Activated CD8-positive, alpha-beta memory T cell treated with anti-CD3 and anti-CD28 coated beads, Interleukin-2, amount 10 ng/mL, durations not matched to agents 7 days and 5 days (primary cell): ENCODE data around the gene METTL13. TPM values are rescaled to one million over a fixed set of nuclear protein-coding genes. Genes with fewer than 3 reads are reported as not detected.

Experiments used
- ATAC-seq: fragments of 150-1000 bp; cut with Tn5 transposase; one replicate; pipeline ENCODE4 v1.10.0; 2021; ENCODE audit warnings: moderate library complexity
- CTCF ChIA-PET: fragments of 350-600 bp; sonication (Branson Sonifier 250); formaldehyde crosslinking; loops from one replicate; lab custom pipeline; 2021; ENCODE audit warnings: antibody characterized with exemption; lab: Charles Lee
- DNase-seq: peaks from one replicate; pipeline ENCODE4 v3.0.0-alpha.2; 2020
- H3K27ac Mint-ChIP-seq: one replicate; pipeline ENCODE4 v1.8.0; 2021; ENCODE audit warnings: mild to moderate bottlenecking, mixed read lengths
- H3K27me3 Mint-ChIP-seq: one replicate; pipeline ENCODE4 v1.8.0; 2021; ENCODE audit warnings: mixed read lengths
- H3K36me3 Mint-ChIP-seq: one replicate; pipeline ENCODE4 v1.8.0; 2021; ENCODE audit warnings: mild to moderate bottlenecking, mixed read lengths
- H3K4me1 Mint-ChIP-seq: one replicate; pipeline ENCODE4 v1.8.0; 2021; ENCODE audit warnings: mixed read lengths
- H3K4me3 Mint-ChIP-seq: one replicate; pipeline ENCODE4 v1.8.0; 2021; ENCODE audit warnings: mild to moderate bottlenecking, moderate library complexity, mixed read lengths
- H3K9me3 Mint-ChIP-seq: one replicate; pipeline ENCODE4 v1.8.0; 2022; ENCODE audit warnings: low read depth, mixed read lengths
- total RNA-seq, 2 experiments: library from RNA; stranded (reverse); gene quantifications; one replicate each; pipeline ENCODE4 v1.2.3, GENCODE V29; 2021

The METTL13 gene
- total RNA-seq, 2 experiments from 2014 or later: 47.0 to 56.4 TPM

GRCh38 chr1:171783816-171784530, 2.5 kb downstream of the METTL13 start:
- Mint-ChIP-seq H3K27me3 (no peaks in the 10 kb centered on the region), H3K9me3 (no peaks in the 10 kb centered on the region), H3K4me1 (peaks cover 78% of the 10 kb centered on the region), H3K4me3 (peak overlapping the region; percentile 99), H3K27ac (peak overlapping the region; percentile 88), H3K36me3 (peaks cover 49% of the 10 kb centered on the region)
- DNase-seq: no peak
- CTCF ChIA-PET: interaction anchor here (0.9 to 1.4 kb wide), 2 partner anchors 18 to 299 kb away, joined by 4 to 6 read pairs; partner anchors contain the start of gene PRRC2C
- ATAC-seq: no peak

DNA sequence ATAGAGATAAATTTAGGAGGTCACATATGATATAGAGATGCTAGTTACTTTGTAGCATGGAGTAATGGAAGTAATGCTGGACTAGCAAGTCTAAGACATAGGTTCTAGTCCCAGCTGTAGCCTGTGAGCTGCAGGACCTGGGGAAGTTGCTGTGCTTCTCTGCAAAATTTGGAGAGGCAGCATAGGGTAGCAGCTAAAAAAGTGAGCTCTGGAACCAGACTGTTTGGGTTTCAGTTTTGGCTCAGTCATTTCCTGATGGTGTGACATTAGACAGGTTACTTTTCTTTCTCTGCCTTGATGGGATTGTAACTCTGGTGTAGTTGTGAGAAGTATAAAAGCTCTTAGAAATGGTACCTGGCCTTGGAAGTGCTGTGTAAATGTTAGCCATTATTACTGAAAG, 3.3 kb downstream of the METTL13 start:
- CTCF ChIA-PET: interaction anchor here (0.9 to 1.4 kb wide), 4 partner anchors 16 to 300 kb away, joined by 3 to 6 read pairs (median 4); partner anchors contain the start of gene PRRC2C
- Mint-ChIP-seq H3K27me3 (no peaks in the 10 kb centered on the region), H3K4me3 (peak overlapping the region; percentile 69), H3K4me1 (peaks cover 78% of the 10 kb centered on the region), H3K36me3 (peaks cover 52% of the 10 kb centered on the region), H3K27ac (peak overlapping the region; percentile 88), H3K9me3 (no peaks in the 10 kb centered on the region)
- no peak for ATAC-seq
- DNase-seq: peak; percentile 54

DNA sequence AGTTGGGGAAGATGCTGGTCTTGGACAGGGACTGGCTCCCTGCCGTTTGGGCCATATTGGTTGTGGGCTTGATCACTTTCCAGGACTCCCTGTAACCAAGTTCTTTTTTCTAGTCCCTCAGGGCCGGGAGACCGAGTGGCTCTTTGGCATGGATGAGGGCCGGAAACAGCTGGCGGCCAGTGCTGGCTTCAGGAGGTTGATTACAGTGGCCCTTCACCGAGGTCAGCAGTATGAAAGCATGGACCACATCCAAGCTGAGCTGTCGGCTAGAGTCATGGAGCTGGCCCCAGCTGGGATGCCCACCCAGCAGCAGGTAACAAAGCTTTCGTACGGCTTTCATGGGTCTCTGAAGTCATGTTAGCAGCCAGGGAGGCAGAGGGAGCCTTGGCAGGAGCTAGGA, 4.3 kb downstream of the METTL13 start:
- Mint-ChIP-seq H3K27ac (peak overlapping the region; percentile 88), H3K9me3 (no peaks in the 10 kb centered on the region), H3K36me3 (peaks cover 59% of the 10 kb centered on the region), H3K4me3 (no peak overlapping the region), H3K4me1 (peaks cover 71% of the 10 kb centered on the region), H3K27me3 (no peaks in the 10 kb centered on the region)
- CTCF ChIA-PET: interaction anchor here (1.2 to 2.0 kb wide), 3 partner anchors 15 to 45 kb away, joined by 3 to 5 read pairs (median 4); no protein-coding TSS in a partner anchor
- DNase-seq (no peak), ATAC-seq (no peak)

DNA sequence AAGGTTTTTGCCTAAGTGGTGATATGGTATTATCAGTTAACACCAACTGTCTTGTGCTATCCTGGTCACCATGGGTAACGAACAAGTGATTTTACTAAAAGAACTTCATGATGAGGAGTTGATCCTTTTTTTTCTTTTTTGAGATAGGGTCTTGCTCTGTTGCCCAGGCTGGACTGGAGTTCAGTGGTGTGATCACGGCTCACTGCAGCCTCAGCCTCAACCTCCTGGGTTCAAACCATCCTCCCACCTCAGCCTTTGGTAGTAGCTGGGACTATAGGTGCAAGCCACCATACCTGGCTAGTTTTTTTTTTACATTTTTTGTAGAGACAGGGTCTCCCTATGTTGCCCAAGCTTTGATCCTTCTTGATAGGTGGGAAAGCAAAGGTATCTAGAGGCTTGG, 5.1 kb downstream of the METTL13 start:
- no peak for DNase-seq
- CTCF ChIA-PET: interaction anchor here (1.2 to 2.0 kb wide), 2 partner anchors 14 to 16 kb away, joined by 4 to 5 read pairs; no protein-coding TSS in a partner anchor
- ATAC-seq: no peak
- no peaks in the 10 kb centered on the region for H3K9me3 Mint-ChIP-seq
- H3K4me3 Mint-ChIP-seq: no peak overlapping the region
- peaks cover 65% of the 10 kb centered on the region for H3K4me1 Mint-ChIP-seq
- H3K27ac Mint-ChIP-seq: peak overlapping the region; percentile 88
- peaks cover 63% of the 10 kb centered on the region for H3K36me3 Mint-ChIP-seq
- no peaks in the 10 kb centered on the region for H3K27me3 Mint-ChIP-seq

DNA sequence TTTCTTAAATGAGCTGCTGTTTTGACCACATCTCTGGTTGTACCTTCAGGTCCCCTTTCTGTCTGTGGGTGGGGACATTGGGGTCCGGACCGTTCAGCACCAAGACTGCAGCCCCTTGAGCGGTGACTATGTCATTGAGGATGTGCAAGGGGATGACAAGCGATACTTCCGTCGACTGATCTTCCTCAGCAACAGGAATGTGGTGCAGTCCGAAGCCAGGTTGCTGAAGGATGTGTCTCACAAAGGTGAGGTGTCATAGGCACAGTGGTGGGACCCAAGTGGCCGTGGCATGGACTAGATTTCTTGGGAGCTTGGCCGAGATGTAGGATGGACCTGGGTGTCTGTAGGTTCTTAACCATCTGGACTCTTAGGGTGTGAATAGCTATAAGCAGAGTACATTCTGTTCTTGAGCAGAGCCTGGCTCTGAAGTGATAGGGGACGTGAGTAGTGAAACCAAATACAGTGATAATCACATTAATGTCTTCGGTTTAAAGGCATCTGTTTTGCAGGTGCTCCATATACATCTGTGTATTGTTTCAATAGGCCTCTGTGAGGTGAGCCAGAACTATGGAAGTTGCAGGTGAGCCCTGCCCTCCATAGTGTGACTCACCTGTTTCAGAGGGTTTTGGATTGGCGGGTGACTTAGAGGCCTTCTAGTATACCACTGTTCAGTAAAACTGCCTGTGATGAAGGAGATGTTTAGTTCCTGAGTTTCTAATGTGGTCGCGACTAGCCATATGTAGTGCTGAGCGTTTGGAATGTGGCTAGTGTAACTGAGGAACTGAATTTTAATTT, 6.4 kb downstream of the METTL13 start:
- no peaks in the 10 kb centered on the region for H3K27me3 Mint-ChIP-seq
- H3K27ac Mint-ChIP-seq: no peak overlapping the region
- ATAC-seq (no peak), DNase-seq (no peak)
- H3K4me1 Mint-ChIP-seq: peaks cover 64% of the 10 kb centered on the region
- H3K9me3 Mint-ChIP-seq: no peaks in the 10 kb centered on the region
- peaks cover 70% of the 10 kb centered on the region for H3K36me3 Mint-ChIP-seq
- H3K4me3 Mint-ChIP-seq: no peak overlapping the region
- CTCF ChIA-PET: interaction anchor here (1.2 to 2.0 kb wide), 2 partner anchors 13 to 15 kb away, joined by 4 to 5 read pairs; no protein-coding TSS in a partner anchor

DNA sequence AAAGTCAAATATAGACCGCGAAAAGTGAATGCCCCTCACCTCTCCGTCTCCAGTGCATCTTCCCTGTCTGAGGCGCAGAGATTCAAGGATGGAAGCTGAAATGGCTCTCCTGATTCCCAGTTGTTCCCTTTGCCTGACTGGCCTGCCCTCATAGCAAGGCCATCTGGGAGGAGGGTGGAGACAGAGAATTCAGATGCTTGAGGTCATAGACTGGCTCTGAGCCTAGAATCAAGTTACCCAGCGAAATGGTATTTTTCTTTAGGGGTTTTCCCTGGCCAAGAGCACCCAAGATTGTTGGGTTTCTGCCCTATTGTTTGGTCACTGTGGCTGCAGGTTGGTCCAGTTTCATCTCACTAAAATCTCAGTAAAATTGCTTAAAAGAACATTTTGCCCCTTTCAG, 7.2 kb downstream of the METTL13 start:
- Mint-ChIP-seq H3K36me3 (peaks cover 71% of the 10 kb centered on the region), H3K27me3 (no peaks in the 10 kb centered on the region), H3K27ac (no peak overlapping the region), H3K9me3 (no peaks in the 10 kb centered on the region), H3K4me1 (peaks cover 64% of the 10 kb centered on the region), H3K4me3 (no peak overlapping the region)
- ATAC-seq (no peak), DNase-seq (no peak)
- CTCF ChIA-PET: no interaction called here

DNA sequence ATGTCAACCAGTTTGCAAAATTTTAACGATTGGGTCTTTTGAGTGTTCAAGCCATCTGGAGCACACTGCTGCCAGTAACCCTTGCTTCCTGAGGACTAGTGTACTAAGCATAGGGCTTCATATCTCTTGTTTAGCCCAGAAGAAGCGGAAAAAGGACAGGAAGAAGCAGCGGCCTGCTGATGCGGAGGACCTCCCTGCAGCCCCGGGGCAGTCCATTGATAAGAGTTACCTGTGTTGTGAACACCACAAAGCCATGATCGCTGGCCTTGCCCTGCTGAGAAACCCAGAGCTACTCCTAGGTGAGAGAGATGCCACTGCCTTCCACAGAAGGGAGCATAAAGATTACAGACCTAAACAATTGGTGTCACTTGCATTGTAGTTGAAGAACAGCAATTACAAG, 8.9 kb downstream of the METTL13 start:
- Mint-ChIP-seq H3K9me3 (no peaks in the 10 kb centered on the region), H3K4me3 (no peak overlapping the region), H3K27ac (no peak overlapping the region), H3K27me3 (no peaks in the 10 kb centered on the region), H3K4me1 (peaks cover 61% of the 10 kb centered on the region), H3K36me3 (peaks cover 76% of the 10 kb centered on the region)
- ATAC-seq (no peak), DNase-seq (no peak)
- CTCF ChIA-PET: interaction anchor here (0.6 kb wide), 1 partner anchor 16 kb away, joined by 3 read pairs; no protein-coding TSS in a partner anchor

DNA sequence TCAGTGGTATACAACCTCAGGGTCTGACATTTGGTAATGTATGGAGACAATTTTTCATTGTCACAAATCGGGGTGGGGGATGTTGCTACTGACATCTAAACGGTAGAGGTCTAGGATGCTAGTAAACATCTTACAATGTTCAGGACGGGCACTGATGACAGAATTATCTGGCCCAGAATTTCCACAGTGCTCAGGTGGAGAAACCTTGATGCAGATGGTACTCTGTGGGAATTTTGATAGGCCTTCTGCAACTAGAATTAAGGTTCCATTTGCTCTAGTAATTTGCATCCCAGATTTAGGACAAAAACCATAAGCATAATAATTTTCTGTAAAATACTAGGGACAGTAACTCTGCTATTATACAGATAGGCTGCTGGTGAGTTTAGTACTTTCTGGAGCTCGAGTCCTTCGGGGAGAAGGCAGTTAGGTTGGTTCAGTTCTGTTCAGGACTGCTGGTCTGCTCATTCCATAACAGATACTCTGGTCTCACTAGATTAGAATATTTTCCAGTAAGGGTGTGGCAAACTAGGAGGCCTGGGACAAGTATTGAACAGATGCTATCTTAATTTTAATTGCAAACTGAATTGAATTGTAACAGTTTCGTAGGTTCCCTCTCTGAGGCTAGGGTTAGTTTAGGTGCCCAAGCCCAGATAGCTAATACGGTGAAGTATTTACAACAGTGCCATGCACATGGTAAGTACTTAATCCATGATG, 11.4 kb downstream of the METTL13 start:
- CTCF ChIA-PET: no interaction called here
- Mint-ChIP-seq H3K4me1 (peaks cover 37% of the 10 kb centered on the region), H3K36me3 (peaks cover 76% of the 10 kb centered on the region), H3K4me3 (no peak overlapping the region), H3K9me3 (no peaks in the 10 kb centered on the region), H3K27me3 (no peaks in the 10 kb centered on the region), H3K27ac (no peak overlapping the region)
- ATAC-seq (no peak), DNase-seq (no peak)

DNA sequence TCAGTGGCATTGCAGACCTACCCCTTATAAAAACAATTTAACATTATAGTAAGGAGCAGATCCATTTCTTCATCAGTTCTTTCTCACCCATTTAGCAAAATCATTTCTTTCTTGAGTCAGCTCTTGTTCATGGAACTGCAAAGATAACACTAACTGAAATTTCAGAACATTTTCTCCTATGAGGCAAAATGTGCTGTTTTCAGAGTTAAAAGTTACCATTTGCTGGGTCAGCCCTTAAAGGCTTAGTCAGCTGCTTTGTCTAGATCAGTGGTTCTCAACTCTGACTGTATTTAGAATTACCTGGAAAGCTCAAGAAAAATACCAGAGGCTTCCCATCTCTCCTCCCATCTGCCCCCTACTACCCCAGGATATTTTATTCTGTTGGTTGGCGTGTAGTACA, 12.2 kb downstream of the METTL13 start:
- H3K36me3 Mint-ChIP-seq: peaks cover 73% of the 10 kb centered on the region
- peaks cover 32% of the 10 kb centered on the region for H3K4me1 Mint-ChIP-seq
- H3K9me3 Mint-ChIP-seq: no peaks in the 10 kb centered on the region
- H3K27ac Mint-ChIP-seq: peak overlapping the region; percentile 82
- no peak for ATAC-seq
- CTCF ChIA-PET: no interaction called here
- H3K27me3 Mint-ChIP-seq: no peaks in the 10 kb centered on the region
- DNase-seq: no peak
- H3K4me3 Mint-ChIP-seq: no peak overlapping the region

DNA sequence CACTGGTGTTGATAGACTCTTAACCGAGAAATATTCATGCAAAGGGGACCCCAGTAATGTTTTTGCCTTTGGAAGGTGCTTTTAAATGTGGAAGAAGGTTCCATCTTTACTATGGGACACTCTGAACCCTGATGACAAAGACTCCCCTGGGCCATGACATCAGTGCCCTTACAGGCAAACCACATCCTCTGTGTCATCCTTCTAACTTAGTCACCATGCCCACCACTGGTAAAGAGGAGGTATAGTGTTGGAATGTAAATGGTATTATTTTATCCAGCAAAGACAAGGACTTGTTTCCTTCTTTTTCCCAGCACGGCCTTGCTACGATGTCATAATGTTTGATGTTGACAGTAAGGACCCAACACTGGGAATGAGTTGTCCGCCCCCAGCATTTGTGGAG, 12.6 kb downstream of the METTL13 start:
- DNase-seq (peak; percentile 81), ATAC-seq (peak; percentile 100)
- Mint-ChIP-seq H3K9me3 (no peaks in the 10 kb centered on the region), H3K36me3 (peaks cover 70% of the 10 kb centered on the region), H3K27ac (peak overlapping the region; percentile 82), H3K27me3 (no peaks in the 10 kb centered on the region), H3K4me1 (peaks cover 28% of the 10 kb centered on the region), H3K4me3 (no peak overlapping the region)
- CTCF ChIA-PET: no interaction called here

GRCh38 chr1:171796592-171796991, 15.1 kb downstream of the METTL13 start:
- peaks cover 27% of the 10 kb centered on the region for H3K4me1 Mint-ChIP-seq
- DNase-seq (no peak), ATAC-seq (no peak)
- H3K27me3 Mint-ChIP-seq: no peaks in the 10 kb centered on the region
- H3K4me3 Mint-ChIP-seq: no peak overlapping the region
- H3K36me3 Mint-ChIP-seq: peaks cover 56% of the 10 kb centered on the region
- CTCF ChIA-PET: interaction anchor here (0.6 kb wide), 1 partner anchor 189 kb away, joined by 3 read pairs; no protein-coding TSS in a partner anchor
- H3K27ac Mint-ChIP-seq: no peak overlapping the region
- no peaks in the 10 kb centered on the region for H3K9me3 Mint-ChIP-seq

DNA sequence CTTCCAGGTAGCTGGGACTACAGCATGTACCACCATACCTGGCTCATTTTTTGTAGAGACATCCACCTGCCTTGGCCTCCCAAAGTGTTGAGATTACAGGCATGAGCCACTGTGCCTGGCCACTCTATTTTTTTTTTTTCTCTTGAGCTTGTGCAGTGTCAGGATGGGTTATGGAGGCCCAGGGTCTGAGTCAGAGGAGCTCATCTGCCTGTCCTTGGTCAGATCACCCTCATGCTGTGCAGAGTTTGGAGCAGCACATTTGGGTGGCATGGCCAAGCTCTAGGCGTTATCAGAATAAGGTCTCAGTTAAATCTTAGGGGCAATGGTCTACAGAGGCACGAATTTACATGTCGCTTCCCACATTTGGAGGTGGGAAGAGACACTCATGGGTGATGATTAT, 16.9 kb downstream of the METTL13 start:
- peak overlapping the region; percentile 6 for H3K27ac Mint-ChIP-seq
- H3K4me1 Mint-ChIP-seq: peaks cover 18% of the 10 kb centered on the region
- H3K36me3 Mint-ChIP-seq: peaks cover 42% of the 10 kb centered on the region
- no peaks in the 10 kb centered on the region for H3K27me3 Mint-ChIP-seq
- ATAC-seq: no peak
- DNase-seq: no peak
- H3K4me3 Mint-ChIP-seq: no peak overlapping the region
- no peaks in the 10 kb centered on the region for H3K9me3 Mint-ChIP-seq
- CTCF ChIA-PET: interaction anchor here (0.9 to 6.9 kb wide), 3 partner anchors 17 to 190 kb away, joined by 3 to 94 read pairs (median 4); partner anchors contain the start of gene METTL13

DNA sequence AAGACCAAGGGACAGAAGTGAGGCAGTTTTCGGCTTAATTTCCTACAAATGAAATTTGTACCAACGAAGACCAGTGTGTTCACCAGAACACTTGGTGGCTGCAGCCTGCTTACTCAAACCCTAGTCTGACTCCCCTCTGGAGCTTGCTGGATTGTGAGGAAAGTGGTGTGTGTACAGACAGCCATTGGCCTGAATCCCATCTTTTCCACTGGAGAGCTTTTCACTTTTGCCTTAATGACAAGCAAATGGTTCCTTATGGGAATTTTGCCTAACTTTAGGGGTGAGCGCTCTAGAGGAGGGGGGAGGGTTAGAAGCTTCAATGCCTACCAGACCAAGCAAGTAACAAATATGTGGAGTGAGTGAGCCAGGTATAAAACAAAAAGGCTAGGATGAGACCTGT, 17.3 kb downstream of the METTL13 start:
- no peaks in the 10 kb centered on the region for H3K27me3 Mint-ChIP-seq
- peak overlapping the region; percentile 6 for H3K27ac Mint-ChIP-seq
- CTCF ChIA-PET: interaction anchor here (0.8 to 6.9 kb wide), 5 partner anchors 17 to 190 kb away, joined by 3 to 94 read pairs (median 4); partner anchors contain the start of gene METTL13
- H3K9me3 Mint-ChIP-seq: no peaks in the 10 kb centered on the region
- H3K4me1 Mint-ChIP-seq: peaks cover 13% of the 10 kb centered on the region
- no peak for DNase-seq
- ATAC-seq: no peak
- H3K4me3 Mint-ChIP-seq: no peak overlapping the region
- peaks cover 40% of the 10 kb centered on the region for H3K36me3 Mint-ChIP-seq
